Measurements from ENCODE around the gene KNCN.

The KNCN gene

GRCh38 chr1:46543761-46544560 is 7.5 kb downstream of the KNCN start:
- no peak for DNase-seq (ENCODE audit: low spot score)

GRCh38 chr1:46543382-46543760 is 8.1 kb downstream of the KNCN start:
- no peak for DNase-seq (ENCODE audit: low spot score)

DNA sequence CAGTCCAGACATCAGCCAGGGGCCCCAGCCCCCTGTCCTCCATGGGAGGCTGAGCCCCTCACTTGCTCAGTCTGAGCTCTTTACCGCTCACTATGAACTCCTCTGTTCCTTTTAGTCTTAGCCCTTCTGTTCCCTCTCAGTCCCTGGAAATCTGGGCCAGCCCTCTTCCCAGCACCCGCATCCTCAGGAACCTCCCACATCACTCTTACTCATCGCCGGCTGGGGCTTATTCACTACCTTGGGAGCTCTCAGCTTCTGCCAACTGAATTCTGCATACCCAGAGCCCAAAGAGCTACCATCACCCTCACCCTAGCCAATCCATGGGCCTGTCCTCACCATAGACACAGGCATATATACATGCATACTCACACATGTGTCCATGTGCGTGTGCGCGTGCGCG is 11.5 kb downstream of the KNCN start:
- DNase-seq (ENCODE audit: low spot score): no peak

- no peak for DNase-seq (ENCODE audit: low spot score)
Observed at GRCh38 chr1:46538147-46538546, 13.3 kb downstream of the KNCN start.

DNA sequence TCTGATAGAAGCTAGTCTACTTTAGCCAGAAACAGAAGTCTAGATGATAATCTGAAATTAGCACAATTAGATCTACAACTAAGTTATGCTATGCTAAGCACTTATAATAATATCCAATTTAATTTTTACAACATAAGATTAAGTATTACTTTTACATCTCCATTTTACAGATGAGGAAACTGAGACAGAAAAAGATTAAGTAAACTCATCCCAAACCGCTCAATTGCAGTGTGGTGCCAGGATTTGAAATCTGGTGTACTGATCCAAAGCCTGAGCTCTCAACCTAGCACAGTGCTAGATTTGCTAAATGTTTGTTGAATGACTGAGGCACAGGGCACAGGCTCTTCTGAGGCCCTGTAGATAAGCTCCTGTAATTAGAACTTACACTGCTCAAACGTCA is 13.8 kb downstream of the KNCN start:
- DNase-seq (ENCODE audit: low spot score): no peak

DNA sequence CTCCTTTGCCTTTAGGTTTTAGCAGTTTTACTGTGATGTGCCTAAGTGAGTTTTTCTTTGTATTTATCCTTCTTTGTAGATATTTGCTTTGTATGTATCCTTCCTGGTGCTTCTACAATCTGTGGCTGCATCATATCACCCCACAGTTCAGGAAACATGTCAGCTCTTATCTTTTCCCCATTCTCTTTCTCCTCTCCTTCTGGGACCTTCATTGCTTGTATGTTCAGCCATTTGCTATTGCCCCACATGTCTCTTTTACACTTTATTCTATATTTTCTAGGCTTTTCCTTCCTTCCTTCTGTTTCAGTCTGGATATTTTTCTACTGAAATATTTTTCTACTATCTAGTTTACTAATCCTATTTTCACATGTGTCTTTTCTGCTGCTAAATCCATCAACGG is 14.9 kb downstream of the KNCN start:
- no peak for DNase-seq (ENCODE audit: low spot score)

DNA sequence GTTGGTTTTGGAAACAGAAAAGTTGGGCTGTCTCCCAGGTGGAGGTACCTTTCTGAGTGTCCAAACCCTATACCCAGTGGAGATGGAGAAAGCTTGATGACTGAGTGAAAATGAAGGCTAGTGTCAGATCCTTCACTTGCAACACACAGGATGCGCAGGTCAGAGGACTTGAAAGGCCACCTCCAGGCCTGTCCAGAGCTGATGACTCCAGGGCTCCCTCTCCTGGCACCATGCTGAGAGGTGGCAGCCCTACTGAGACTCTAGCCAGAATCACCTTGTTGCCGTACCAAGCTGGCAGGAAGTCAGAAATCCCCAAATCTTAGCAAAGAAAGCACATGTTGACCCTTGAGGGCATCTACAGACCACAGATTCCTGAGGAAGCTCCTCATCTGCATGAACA is 16.4 kb downstream of the KNCN start:
- no peak for DNase-seq (ENCODE audit: low spot score)

DNA sequence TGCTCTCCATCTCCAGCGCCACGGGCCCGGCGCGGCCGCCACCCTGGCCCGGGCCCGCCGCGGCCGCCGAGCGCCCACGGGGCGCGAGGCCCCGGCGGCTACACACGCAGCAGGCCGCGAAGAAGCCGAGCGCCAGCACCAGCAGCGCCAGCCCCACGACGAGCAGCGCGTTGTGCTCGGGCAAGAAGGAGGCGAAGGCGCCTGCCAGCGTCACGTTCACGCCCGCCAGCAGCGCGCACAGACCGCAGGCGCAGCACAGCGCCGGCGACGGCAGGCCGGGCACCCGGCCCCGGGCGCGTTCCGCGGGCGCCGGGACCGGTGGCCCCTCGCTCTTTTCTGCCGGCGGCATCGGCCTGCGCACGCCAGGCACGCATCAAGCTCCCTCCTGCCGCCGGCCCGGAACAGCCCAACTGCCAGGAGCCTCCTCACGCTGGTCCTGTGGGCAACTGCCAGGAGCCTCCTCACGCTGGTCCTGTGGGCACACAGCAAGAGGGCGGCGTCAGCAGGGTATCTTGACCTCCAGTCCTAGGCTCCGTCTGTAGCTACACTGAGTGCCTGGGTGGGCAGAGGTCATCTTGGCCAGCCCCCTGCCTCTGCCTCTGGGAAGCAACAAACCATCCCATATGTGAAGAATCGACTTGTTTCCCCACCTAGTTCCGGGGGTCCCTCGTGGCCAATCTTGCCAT is 18.1 kb downstream of the KNCN start:
- DNase-seq (ENCODE audit: low spot score): peak; percentile 70

DNA sequence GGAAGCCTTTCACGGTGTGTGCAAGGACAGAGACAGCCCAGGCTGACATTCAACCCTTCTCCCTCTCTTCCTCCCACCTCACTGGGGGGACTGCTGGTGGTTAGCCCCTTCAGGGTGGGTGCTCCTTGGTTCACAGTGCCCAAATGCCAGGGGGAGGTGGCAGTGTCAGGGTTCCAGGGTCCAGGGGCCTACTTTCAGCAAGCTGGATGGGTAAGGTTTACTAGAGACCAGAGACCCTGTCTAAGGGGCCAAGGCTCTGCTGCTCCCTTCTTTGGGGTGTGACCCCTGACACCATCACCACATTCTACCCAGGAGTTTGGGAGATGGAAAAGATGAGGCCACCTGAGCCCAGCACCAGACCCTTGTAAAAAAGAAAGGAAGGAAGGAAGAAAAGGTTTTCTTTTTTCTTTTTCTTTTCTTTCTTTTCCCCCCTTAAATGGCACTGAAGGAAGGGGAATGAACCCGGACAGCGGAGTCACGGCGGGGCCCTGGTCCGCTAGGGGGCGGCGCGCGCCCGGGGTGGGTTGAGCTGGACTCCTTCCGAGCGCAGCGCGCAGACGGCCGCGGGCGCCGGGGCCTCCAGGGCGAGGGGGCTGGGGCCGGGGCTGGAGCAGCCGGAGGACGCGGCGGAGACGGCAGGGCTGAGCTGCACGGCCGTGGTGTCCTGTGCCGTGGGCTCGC is 18.8 kb downstream of the KNCN start:
- DNase-seq (ENCODE audit: low spot score): peak; percentile 85

- DNase-seq (ENCODE audit: low spot score): no peak
Observed at GRCh38 chr1:46532095-46532494, 19.4 kb downstream of the KNCN start.

GRCh38 chr1:46530791-46531409 is 20.5 kb downstream of the KNCN start:
- no peak for DNase-seq (ENCODE audit: low spot score)

DNA sequence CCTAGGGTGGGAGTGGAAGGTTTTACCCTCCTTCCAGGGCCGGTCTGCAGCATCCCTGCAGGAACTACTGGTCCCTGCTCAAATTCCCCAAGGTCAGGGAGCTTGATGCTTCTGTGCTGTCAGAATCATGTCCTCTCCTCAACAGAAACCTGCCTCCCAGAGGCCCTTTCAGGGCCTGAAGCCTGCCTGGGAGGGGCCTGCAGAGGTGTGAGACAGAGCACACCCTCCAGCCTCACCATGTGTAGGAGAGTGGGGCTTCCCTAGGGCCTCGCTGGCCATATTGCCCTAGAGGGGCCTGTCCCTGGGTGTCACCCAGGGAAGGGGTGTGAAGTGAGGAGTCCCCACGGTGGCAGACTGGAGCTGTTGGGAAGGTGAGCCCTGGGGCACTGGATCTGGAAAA is 21.1 kb downstream of the KNCN start:
- DNase-seq (ENCODE audit: low spot score): no peak

GRCh38 chr1:46529031-46529630 is 22.3 kb downstream of the KNCN start:
- no peak for DNase-seq (ENCODE audit: low spot score)

GRCh38 chr1:46528297-46528955 is 23.0 kb downstream of the KNCN start:
- DNase-seq (ENCODE audit: low spot score): no peak

DNA sequence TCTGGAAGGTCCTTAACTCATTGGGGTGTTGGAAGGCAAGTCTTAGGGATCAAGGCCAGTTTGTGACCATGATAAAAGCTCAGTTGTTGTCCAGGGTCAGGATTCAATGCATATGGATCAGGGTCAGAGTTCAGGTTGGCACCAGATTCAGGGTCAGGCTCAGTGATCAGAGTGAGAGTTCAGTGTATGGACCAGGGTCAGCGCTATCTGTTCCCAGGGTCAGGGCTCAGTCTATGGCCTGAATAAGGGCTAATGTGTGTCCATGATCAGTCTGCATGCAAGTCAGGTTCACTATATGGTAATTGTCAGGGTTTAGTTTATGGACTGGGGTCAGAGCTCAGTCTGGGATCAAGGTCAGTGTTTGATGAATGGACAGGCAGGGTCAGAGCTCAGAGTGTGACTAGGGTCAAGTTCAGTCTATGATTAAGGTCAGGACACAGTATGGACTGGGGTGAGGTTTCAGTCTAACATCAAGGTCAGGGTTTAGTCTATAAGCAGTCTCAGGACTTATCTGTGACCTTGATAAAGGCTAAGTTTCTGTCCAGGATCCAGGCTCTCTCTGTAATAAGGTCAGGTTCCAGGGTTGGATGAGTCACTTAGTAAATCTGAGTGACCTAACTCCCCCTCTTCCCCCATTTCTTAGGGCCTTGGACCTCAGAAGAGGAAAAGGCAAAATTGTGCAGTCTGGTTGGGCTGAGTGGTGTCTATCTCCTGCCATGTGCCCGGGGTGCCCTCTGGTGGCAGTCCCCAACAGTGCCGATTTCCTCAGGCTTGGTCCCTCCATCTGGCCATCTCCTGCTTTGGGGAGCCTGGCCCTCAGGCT is 23.8 kb downstream of the KNCN start:
- peak; percentile 89 for DNase-seq (ENCODE audit: low spot score)

- peak; percentile 71 for DNase-seq (ENCODE audit: low spot score)
Observed at GRCh38 chr1:46526691-46527291, 24.7 kb downstream of the KNCN start.

DNA sequence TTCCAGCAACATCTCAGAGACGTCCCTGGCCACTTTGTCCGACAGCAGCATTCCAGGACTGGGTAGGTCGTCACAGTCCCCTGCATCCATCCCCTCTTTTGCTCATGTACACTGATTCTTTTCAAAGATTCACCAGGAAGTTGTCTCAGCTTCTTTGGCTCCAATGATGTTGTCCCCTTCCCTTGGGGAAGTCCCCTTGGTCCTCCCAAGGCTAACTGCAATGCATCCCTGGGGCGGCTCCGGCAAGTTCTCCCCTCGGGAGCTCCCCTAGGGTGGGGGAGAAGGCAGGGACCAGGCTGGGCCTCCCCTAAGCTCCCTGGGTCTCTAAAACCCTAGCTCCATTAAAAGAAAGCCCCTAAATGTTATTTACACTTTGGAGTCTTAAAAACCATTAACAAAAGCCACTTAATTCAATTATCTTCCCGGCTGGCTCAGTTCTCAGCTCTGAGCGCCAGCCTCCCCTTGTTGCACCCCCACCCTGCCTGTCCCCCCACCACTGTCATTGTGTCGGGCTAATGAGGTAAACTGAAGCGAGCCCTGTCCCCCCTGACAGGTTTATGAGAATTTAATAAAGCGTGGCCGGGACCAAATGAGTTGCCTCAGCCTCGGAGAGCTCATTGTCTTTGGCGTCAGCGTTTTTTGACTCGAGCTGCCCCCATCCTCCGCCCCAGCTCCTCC is 25.3 kb downstream of the KNCN start:
- DNase-seq (ENCODE audit: low spot score): no peak

GRCh38 chr1:46525253-46525983 is 26.0 kb downstream of the KNCN start:
- peak; percentile 73 for DNase-seq (ENCODE audit: low spot score)

GRCh38 chr1:46524843-46525242 is 26.6 kb downstream of the KNCN start:
- no peak for DNase-seq (ENCODE audit: low spot score)

Data from ecto neural progenitor cell (in vitro differentiated cells).